ENCODE results near the gene HINFP. TPM values are rescaled to one million over a fixed set of nuclear protein-coding genes. Genes with fewer than 3 reads are reported as not detected.

The HINFP gene
- total RNA-seq, result 8.2 and 15.8 TPM in 2 replicates

DNA sequence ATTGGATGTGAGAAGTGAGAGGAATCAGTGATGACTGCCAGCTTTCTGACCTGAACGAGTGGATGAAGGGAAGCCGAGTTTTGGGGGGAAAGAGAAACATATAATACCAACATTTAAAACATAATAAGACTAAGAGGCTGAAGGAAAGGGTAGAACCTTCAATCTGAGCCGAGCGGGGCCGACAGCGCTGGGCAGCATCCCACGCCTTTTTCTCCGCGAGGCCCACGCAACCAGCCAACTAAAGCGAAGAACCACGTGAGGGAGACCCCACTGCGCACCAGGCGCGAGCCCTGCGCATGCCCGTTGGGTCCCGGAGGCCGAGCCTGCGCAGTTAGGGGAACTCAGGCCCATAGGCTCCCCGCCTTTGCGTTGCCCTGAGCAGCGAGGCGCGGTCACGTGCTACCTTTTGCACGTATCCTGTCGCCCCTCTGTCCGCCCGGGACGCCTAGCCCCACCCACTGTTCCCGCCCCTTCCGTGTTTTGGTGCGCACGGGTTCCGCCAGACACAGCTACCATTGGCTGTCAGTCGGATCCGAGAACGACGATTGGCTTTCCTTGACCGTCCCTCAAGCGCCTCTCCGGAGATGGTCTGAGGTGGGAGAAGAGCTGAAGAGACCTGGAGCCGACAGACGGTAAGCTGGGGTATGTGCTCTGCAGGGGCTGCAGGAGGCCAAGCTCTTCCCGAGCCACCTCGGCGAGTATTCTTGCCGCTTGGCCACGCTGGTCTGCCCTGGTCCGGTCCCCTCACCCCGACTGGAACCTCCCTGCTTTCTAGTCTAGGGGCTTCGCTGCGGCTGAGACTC is at the start of gene HINFP:
Gene HINFP, plus strand, starts transcription at position 573 of the 803 bp plus-strand sequence. CDS start 5,365 bp downstream, outside the sequence.

DNA sequence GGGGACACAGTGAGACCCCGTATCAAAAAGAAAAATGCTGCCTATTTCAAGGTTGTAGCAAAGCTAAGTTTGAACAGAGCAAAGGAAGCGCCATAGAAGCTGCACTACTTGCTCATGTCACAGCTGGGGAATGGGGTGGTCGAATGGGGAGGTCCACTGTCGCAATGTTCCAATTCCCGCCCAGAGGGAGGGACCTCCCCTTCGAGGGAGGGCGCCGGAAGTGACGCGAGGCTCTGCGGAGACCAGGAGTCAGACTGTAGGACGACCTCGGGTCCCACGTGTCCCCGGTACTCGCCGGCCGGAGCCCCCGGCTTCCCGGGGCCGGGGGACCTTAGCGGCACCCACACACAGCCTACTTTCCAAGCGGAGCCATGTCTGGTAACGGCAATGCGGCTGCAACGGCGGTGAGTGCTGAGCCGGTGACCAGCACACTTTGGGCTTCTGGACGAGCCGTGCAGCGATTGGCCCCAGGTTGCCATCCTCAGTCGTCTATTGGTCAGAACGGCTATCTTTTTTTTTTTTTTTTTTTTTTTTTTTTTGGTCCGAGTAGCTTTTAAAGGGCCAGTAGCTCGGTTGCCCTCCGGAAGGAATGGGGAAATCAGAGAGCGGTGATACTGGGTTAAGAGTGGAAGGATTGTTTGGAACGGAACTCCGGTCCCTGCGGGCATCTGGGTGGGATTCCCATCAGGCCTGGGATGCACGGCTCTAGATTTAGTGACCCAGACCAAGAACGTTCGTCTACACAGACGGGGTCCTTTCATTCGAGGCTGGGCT is 36.5 kb upstream of the HINFP start, which contains the start of gene HMBS:
Gene HMBS, plus strand, starts transcription at position 219 of the 774 bp plus-strand sequence. Its CDS starts 153 bp downstream, at position 372.

DNA sequence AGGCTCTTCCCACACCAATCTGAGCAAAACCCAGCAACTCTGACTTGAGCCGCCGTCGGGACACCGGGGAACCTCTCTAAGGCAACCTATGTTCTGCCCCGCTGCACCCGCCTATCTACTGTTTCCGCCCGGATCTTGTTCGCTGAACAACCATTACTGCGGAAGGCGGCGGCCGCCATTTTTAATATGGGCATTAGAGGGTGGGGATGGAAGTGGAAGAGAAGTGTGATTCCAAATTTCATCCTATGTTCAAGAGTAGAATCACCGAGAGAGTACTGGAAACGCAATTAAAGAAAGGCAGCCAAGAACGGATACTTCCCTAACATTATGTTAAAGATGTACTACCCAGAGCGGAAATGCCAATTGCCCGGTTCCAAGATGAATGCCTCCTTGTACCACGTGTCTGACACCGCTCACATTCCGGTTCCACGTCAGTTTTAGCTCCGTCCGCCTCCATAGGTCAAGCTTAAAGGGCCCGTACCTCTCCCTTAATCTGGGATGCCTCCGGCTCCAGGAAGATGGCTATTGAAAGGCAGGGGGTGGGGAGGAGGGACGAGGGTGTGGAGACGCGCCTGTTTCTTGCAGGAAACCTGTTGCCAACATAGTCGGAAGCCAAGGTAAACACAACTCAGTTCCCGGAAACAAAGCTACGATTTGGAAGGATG is 19.5 kb upstream of the HINFP start, which contains the start of gene DPAGT1:
Gene DPAGT1, minus strand, starts transcription at position 95 of the 665 bp plus-strand sequence. CDS start 198 bp downstream, outside the sequence.

GRCh38 chr11:119106564-119107537 is 14.5 kb upstream of the HINFP start, which contains the start of gene C2CD2L:
C2CD2L (plus strand) TSS chr11:119107344; CDS start chr11:119107742, 398 bp downstream.

GRCh38 chr11:119149018-119149785 is 27.8 kb downstream of the HINFP start, which contains the start of gene ABCG4:
ABCG4 (plus strand) TSS chr11:119149052; CDS start chr11:119149966, 914 bp downstream.

GRCh38 chr11:119168471-119169281 is 47.3 kb downstream of the HINFP start, which contains the start of gene NLRX1:
NLRX1 (plus strand) TSS chr11:119168725; CDS start chr11:119171404, 2,679 bp downstream.

Other genes with a start within 250 kb of the HINFP start
- gene CXCR5, start 237.7 kb upstream of the HINFP start, total RNA-seq, result not detected in 2 replicates
- gene BCL9L, start 195.7 kb upstream of the HINFP start, total RNA-seq, result 12.6 and 12.7 TPM in 2 replicates
- gene UPK2, start 165.3 kb upstream of the HINFP start, total RNA-seq, result not detected in 2 replicates
- gene FOXR1, start 149.8 kb upstream of the HINFP start, total RNA-seq, result not detected in 2 replicates
- 5.7 and 5.9 TPM in 2 replicates for gene CENATAC, start 123.4 kb upstream of the HINFP start, total RNA-seq
- 1,582 and 1,602 TPM in 2 replicates for gene RPS25, start 103.2 kb upstream of the HINFP start, total RNA-seq
- 68.0 and 84.3 TPM in 2 replicates for gene TRAPPC4, start 102.8 kb upstream of the HINFP start, total RNA-seq
- 17.9 and 22.6 TPM in 2 replicates for gene SLC37A4, start 90.7 kb upstream of the HINFP start, total RNA-seq
- 120 and 121 TPM in 2 replicates for gene HYOU1, start 64.4 kb upstream of the HINFP start, total RNA-seq
- 25.1 and 25.7 TPM in 2 replicates for gene VPS11, start 53.8 kb upstream of the HINFP start, total RNA-seq
- 9.1 and 14.7 TPM in 2 replicates for gene HMBS, start 36.7 kb upstream of the HINFP start, total RNA-seq
- gene DPAGT1, start 19.7 kb upstream of the HINFP start, total RNA-seq, result 31.6 and 44.5 TPM in 2 replicates
- 7.3 and 10.4 TPM in 2 replicates for gene C2CD2L, start 14.2 kb upstream of the HINFP start, total RNA-seq
- 0.10 TPM in 1 of 2 replicates, not detected in the other for gene ABCG4, start 27.5 kb downstream of the HINFP start, total RNA-seq
- gene NLRX1, start 47.1 kb downstream of the HINFP start, total RNA-seq, result 11.9 and 15.1 TPM in 2 replicates
- not detected in 2 replicates for gene NHERF4, start 63.9 kb downstream of the HINFP start, total RNA-seq
- 17.1 and 20.5 TPM in 2 replicates for gene CBL, start 84.8 kb downstream of the HINFP start, total RNA-seq
- 6,515 and 6,907 TPM in 2 replicates for gene MCAM, start 195.6 kb downstream of the HINFP start, total RNA-seq
- 16.2 and 18.1 TPM in 2 replicates for gene RNF26, start 212.9 kb downstream of the HINFP start, total RNA-seq
- 82.2 and 90.1 TPM in 2 replicates for gene C1QTNF5, start 219.3 kb downstream of the HINFP start, total RNA-seq
- gene MFRP, start 225.1 kb downstream of the HINFP start, total RNA-seq, result 0.07 TPM in 1 of 2 replicates, not detected in the other